HG03432 (cell line): ENCODE data around the gene TRIM74.
"Not testable (repeated sequence)": the region's sequence is repeated elsewhere in the genome, so short reads cannot be mapped to it uniquely, and the experiment has no call there.

Experiments
- ATAC-seq: cut with Tn5 transposase; IDR thresholded peaks from one replicate; pipeline ENCODE4 v1.9.1; 2021; ENCODE audit warnings: mild to moderate bottlenecking, moderate library complexity; ENCODE audit not compliant: unreplicated experiment

The TRIM74 gene

DNA sequence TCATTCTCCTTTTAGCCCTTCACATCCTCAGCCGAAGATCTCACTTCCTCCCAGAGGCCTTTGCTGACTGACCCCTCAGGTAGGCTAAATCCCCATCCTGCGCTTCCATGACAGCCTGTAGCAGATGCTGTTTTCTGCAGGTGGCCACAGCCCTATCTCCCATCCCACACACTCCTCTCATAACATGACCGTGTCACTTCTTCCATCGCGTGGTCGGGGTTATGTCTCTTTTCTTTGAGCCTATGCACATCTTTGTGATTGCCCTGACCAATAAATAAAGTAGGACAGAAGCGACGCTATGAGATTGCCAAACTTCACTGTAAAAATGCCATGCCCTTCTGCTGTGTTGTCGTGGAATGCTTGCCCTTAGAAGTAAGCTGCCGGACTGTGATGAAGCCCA is 55.5 kb downstream of the TRIM74 start:
- ATAC-seq = not testable (repeated sequence)

DNA sequence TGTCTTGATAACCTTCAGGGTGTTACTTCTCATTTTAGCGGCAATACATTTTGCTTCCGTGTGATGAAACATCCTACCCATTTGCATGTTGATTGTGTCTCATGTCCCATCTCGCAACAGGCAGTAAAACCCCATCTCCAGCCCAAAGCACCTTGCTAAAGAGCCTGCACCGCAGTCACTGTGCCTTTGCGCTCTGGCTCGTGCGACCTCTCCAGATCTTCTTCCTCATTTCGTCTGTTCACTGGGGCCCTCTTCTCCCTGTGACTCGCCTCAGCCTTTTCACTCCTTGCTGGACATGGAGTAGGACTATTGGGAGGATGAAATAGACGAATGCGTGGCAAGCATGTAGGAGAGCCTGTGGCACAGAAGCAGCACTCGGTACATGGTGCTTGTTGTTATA is 57.9 kb downstream of the TRIM74 start:
- not testable (repeated sequence) for ATAC-seq
